KG1 (cell line): ENCODE results near the gene CD70.
A peak's percentile ranks its signal among the peaks of the same experiment; 100 is the strongest.
"Not testable (repeated sequence)": the region's sequence is repeated elsewhere in the genome, so short reads cannot be mapped to it uniquely, and the experiment has no call there.

Experiments used
- DNase-seq: peaks from one replicate; lab custom pipeline; 2025; lab: John Stamatoyannopoulos, UW

CD70 gene

GRCh38 chr19:6597471-6598253 lies 6.7 kb upstream of the CD70 start:
- not testable (repeated sequence) for DNase-seq

- no peak for DNase-seq
Observed at GRCh38 chr19:6596621-6597020, 5.7 kb upstream of the CD70 start.

- no peak for DNase-seq
Observed at GRCh38 chr19:6593651-6594416, 2.9 kb upstream of the CD70 start.

- DNase-seq, result no peak
Observed at GRCh38 chr19:6590258-6590826, 608 bp downstream of the CD70 start.

- no peak for DNase-seq
Observed at GRCh38 chr19:6589711-6590257, 1.2 kb downstream of the CD70 start.

GRCh38 chr19:6588508-6589345 lies 2.2 kb downstream of the CD70 start:
- DNase-seq, result no peak

- DNase-seq, result no peak
Observed at GRCh38 chr19:6587998-6588507, 2.9 kb downstream of the CD70 start.

- peak; percentile 7 for DNase-seq
Observed at GRCh38 chr19:6587093-6587820, 3.7 kb downstream of the CD70 start.

GRCh38 chr19:6586726-6587092 lies 4.2 kb downstream of the CD70 start:
- no peak for DNase-seq

- DNase-seq, result no peak
Observed at GRCh38 chr19:6586056-6586455, 4.9 kb downstream of the CD70 start.

- DNase-seq, result not testable (repeated sequence)
Observed at GRCh38 chr19:6582515-6583484, 8.2 kb downstream of the CD70 start.

- DNase-seq, result no peak
Observed at GRCh38 chr19:6580313-6580712, 10.6 kb downstream of the CD70 start.

GRCh38 chr19:6579450-6580178 lies 11.3 kb downstream of the CD70 start:
- DNase-seq, result no peak

GRCh38 chr19:6577476-6578125 lies 13.3 kb downstream of the CD70 start:
- no peak for DNase-seq

GRCh38 chr19:6576869-6577475 lies 14.0 kb downstream of the CD70 start:
- DNase-seq, result no peak

GRCh38 chr19:6573350-6573749 lies 17.6 kb downstream of the CD70 start:
- DNase-seq, result no peak

- no peak for DNase-seq
Observed at GRCh38 chr19:6572217-6572616, 18.7 kb downstream of the CD70 start.

GRCh38 chr19:6571167-6571566 lies 19.8 kb downstream of the CD70 start:
- no peak for DNase-seq
